ENCODE data around the gene NFS1.

DNA sequence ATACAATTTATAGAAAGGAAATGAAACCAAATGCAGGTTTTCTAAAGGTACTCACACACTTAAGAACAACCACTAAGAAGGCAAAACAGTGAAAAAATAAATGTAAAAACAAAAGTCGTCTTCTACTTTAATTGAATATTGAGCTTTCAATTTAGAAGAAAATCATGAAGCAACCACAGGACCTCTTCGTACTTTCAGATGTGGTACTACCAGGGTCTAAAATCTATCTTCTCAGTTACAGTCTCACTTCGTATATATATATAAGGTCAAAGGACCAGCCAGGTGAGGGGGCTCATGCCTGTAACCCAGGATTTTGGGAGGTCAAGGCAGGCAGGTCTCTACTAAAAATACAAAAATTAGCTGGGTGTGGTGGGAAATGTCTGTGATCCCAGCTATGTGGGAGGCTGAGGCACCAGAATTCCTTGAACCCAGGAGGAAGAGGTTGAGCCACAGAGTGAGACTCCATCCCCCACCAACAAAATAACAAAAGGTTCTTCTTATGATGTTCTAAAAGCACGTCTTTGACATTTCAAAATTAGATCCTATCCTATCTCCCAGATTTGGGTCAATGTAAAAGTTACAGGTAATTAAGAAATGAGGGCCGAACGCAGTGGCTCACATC is 12.5 kb upstream of the NFS1 start:
- TF ChIP-seq POLR2A (IDR thresholded peaks at IDR 0.05) (no peak), POLR2AphosphoS5 (IDR thresholded peaks at IDR 0.05) (no peak)
- TF ChIP-seq, protein P1, sequence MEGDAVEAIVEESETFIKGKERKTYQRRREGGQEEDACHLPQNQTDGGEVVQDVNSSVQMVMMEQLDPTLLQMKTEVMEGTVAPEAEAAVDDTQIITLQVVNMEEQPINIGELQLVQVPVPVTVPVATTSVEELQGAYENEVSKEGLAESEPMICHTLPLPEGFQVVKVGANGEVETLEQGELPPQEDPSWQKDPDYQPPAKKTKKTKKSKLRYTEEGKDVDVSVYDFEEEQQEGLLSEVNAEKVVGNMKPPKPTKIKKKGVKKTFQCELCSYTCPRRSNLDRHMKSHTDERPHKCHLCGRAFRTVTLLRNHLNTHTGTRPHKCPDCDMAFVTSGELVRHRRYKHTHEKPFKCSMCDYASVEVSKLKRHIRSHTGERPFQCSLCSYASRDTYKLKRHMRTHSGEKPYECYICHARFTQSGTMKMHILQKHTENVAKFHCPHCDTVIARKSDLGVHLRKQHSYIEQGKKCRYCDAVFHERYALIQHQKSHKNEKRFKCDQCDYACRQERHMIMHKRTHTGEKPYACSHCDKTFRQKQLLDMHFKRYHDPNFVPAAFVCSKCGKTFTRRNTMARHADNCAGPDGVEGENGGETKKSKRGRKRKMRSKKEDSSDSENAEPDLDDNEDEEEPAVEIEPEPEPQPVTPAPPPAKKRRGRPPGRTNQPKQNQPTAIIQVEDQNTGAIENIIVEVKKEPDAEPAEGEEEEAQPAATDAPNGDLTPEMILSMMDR (IDR thresholded peaks at IDR 0.05), result no peak
